GM18861 (cell line): ENCODE results near the gene WAC.
"Not testable (repeated sequence)": the region's sequence is repeated elsewhere in the genome, so short reads cannot be mapped to it uniquely, and the experiment has no call there.

Experiments
- ATAC-seq: cut with Tn5 transposase; IDR thresholded peaks from one replicate; pipeline ENCODE4 v1.9.1; 2021; ENCODE audit not compliant: unreplicated experiment

The WAC gene

GRCh38 chr10:28561531-28561930 lies 28.6 kb downstream of the WAC start:
- ATAC-seq: no peak

GRCh38 chr10:28564905-28565304 lies 32.0 kb downstream of the WAC start:
- ATAC-seq: no peak

GRCh38 chr10:28566458-28567015 lies 33.6 kb downstream of the WAC start:
- no peak for ATAC-seq

GRCh38 chr10:28569506-28570159 lies 36.7 kb downstream of the WAC start:
- ATAC-seq: no peak

- no peak for ATAC-seq
These were observed 37.7 kb downstream of the WAC start for GRCh38 chr10:28570598-28570997.

- ATAC-seq: no peak
These were observed 38.3 kb downstream of the WAC start for GRCh38 chr10:28571265-28571664.

GRCh38 chr10:28574214-28574613 lies 41.3 kb downstream of the WAC start:
- ATAC-seq: not testable (repeated sequence)

- ATAC-seq: no peak
These were observed 42.9 kb downstream of the WAC start for GRCh38 chr10:28575852-28576251.

GRCh38 chr10:28577506-28577905 lies 44.6 kb downstream of the WAC start:
- no peak for ATAC-seq

GRCh38 chr10:28578454-28578853 lies 45.5 kb downstream of the WAC start:
- ATAC-seq: no peak

GRCh38 chr10:28580825-28581224 lies 47.9 kb downstream of the WAC start:
- no peak for ATAC-seq

GRCh38 chr10:28581916-28582315 lies 49.0 kb downstream of the WAC start:
- ATAC-seq: no peak

GRCh38 chr10:28585076-28585475 lies 52.2 kb downstream of the WAC start:
- ATAC-seq: no peak

- ATAC-seq: no peak
These were observed 53.3 kb downstream of the WAC start for GRCh38 chr10:28586176-28586575.

- ATAC-seq: no peak
These were observed 54.5 kb downstream of the WAC start for GRCh38 chr10:28587270-28587969.

- ATAC-seq: no peak
These were observed 55.0 kb downstream of the WAC start for GRCh38 chr10:28587970-28588290.

- no peak for ATAC-seq
These were observed 60.0 kb downstream of the WAC start for GRCh38 chr10:28592953-28593352.

- ATAC-seq: no peak
These were observed 60.9 kb downstream of the WAC start for GRCh38 chr10:28593811-28594210.

- no peak for ATAC-seq
These were observed 61.5 kb downstream of the WAC start for GRCh38 chr10:28594406-28594805.

- ATAC-seq: no peak
These were observed 62.7 kb downstream of the WAC start for GRCh38 chr10:28595613-28596012.

GRCh38 chr10:28600056-28600455 lies 67.1 kb downstream of the WAC start:
- ATAC-seq: no peak

GRCh38 chr10:28601012-28601411 lies 68.1 kb downstream of the WAC start:
- ATAC-seq: no peak
